Tibial artery (tissue), 4 donors: Measurements from ENCODE around the gene CNTNAP2.

Experiments used
- DNase-seq, 2 donors: peaks; one replicate each; pipeline ENCODE4 v3.0.0-alpha.2; 2019
- H3K27ac ChIP-seq, 2 donors: fragments of 200-600 bp; sonication (generic) in 1 of 2; 1 replicate in 1 of 2; 2 replicates in 1 of 2; pipeline ENCODE4 v1.5.1; 2018 to 2019; ENCODE audit warnings: mild to moderate bottlenecking in 1 of 2
- H3K27me3 ChIP-seq, 2 donors: fragments of 200-600 bp; sonication (generic) in 1 of 2; one replicate each; pipeline versions ENCODE4 v1.5.1 to v1.6.0; 2016 to 2019
- H3K36me3 ChIP-seq, 3 donors: fragments of 200-600 bp; sonication (generic) in 2 of 3; one replicate each; pipeline ENCODE4 v1.5.1; 2016 to 2019; ENCODE audit warnings: mild to moderate bottlenecking in 2 of 3
- H3K4me1 ChIP-seq, 4 donors: fragments of 200-600 bp; sonication (generic) in 2 of 4; 1 replicate in 3 of 4; 2 replicates in 1 of 4; pipeline ENCODE4 v1.5.1; 2016 to 2019
- H3K4me3 ChIP-seq, 2 donors: fragments of 200-600 bp; sonication (generic) in 1 of 2; 1 replicate in 1 of 2; 2 replicates in 1 of 2; pipeline ENCODE4 v1.5.1; 2018 to 2019; ENCODE audit warnings: mild to moderate bottlenecking in 2 of 2
- H3K9me3 ChIP-seq, 3 donors: fragments of 200-600 bp; sonication (generic) in 1 of 3; one replicate each; pipeline ENCODE4 v1.5.1; 2016 to 2019
- CTCF ChIP-seq, 2 experiments: fragments of 200-600 bp in 1 of 2; fragments of 450-650 bp in 1 of 2; IDR thresholded peaks; one replicate each; pipeline ENCODE4 v1.5.1; 2017 to 2019; ENCODE audit warnings: antibody characterized with exemption in 2 of 2, mild to moderate bottlenecking in 1 of 2, moderate library complexity in 1 of 2
- intact Hi-C: fragments of 100-400 bp; cut with DNase I; formaldehyde crosslinking; loops from one replicate; pipeline ENCODE4 v1.15.0; 2023; ENCODE audit warnings: low total_unique reads

The CNTNAP2 gene

DNA sequence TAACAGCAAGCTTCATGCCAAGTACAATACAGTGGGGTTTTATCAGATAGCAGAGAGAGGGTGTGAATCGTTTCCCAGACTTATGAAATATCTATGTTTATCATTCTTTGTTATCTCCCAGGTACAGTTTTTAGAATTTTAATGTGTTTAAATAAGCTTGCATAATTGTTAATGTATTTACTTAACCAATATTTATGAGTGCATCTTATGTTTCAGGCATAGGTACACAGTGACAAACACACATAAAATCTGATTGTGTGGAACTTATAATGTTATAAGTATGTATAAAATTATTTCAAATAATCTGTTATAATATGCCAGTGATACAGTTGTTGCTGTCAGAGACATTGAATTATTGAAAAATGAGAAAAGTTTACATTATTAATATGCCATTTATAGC is 1462.5 kb downstream of the CNTNAP2 start:
- Histone ChIP-seq H3K36me3 (no peaks in the 10 kb centered on the region), H3K27me3 (no peaks in the 10 kb centered on the region), H3K9me3 (no peaks in the 10 kb centered on the region), H3K4me3 (no peak overlapping the region), H3K4me1 (no peaks in the 10 kb centered on the region), H3K27ac (no peak overlapping the region)
- no peak for DNase-seq
- no peak for TF ChIP-seq CTCF (IDR thresholded peaks at IDR 0.05)
- intact Hi-C loops = no loop called here

- Histone ChIP-seq H3K4me3 (no peak overlapping the region), H3K4me1 (no peaks in the 10 kb centered on the region), H3K9me3 (no peaks in the 10 kb centered on the region), H3K27ac (no peak overlapping the region), H3K36me3 (no peaks in the 10 kb centered on the region), H3K27me3 (no peaks in the 10 kb centered on the region)
- intact Hi-C loops = no loop called here
- no peak for TF ChIP-seq CTCF (IDR thresholded peaks at IDR 0.05)
- DNase-seq = no peak
These were observed 1468.2 kb downstream of the CNTNAP2 start for GRCh38 chr7:147584771-147585193.

DNA sequence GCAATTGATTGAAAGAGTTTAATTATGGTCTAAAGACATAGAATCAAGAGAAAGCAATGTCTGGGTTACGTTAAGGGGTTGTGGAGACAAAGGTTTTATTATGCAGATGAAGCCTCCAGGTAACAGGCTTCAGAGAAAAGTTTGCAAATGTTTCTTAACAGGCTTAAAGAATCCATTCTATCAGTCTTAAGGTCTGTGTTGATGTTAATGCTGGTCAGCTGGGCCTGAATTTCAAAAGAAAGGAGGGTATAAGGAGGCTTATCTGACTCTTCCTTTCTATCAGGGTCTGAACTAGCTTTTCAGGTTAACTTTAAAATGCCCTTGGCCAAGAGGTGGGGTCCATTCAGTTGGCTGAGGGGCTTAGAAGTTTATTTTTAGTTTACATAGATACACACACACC is 1469.5 kb downstream of the CNTNAP2 start:
- intact Hi-C loops = no loop called here
- Histone ChIP-seq H3K27ac (no peak overlapping the region), H3K4me1 (no peaks in the 10 kb centered on the region), H3K9me3 (no peaks in the 10 kb centered on the region), H3K27me3 (no peaks in the 10 kb centered on the region), H3K4me3 (no peak overlapping the region), H3K36me3 (no peaks in the 10 kb centered on the region)
- TF ChIP-seq CTCF (IDR thresholded peaks at IDR 0.05) = no peak
- no peak for DNase-seq

DNA sequence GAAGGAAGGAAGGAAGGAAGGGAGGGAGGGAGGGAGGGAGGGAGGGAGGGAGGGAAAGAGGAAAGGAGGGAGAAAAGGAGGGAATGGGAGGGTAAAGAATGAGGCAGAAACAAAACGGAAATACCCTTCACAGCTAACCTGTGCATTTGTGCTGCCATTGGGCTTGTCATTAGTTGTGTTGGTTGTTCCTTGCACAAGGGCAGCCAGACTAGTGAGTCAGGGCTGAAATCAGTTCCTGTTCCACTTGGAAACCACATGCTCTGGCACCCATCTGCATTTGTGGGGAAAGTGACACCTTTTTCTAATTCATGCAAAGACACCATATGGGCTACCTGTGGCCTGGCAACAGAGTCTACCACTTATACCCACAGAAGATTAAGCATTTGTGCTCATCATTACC is 1469.9 kb downstream of the CNTNAP2 start:
- no peaks in the 10 kb centered on the region for H3K27me3 ChIP-seq
- H3K9me3 ChIP-seq = no peaks in the 10 kb centered on the region
- no peaks in the 10 kb centered on the region for H3K36me3 ChIP-seq
- intact Hi-C loops = no loop called here
- no peak overlapping the region for H3K4me3 ChIP-seq
- H3K4me1 ChIP-seq = no peaks in the 10 kb centered on the region
- no peak for DNase-seq
- H3K27ac ChIP-seq = no peak overlapping the region
- no peak for TF ChIP-seq CTCF (IDR thresholded peaks at IDR 0.05)

DNA sequence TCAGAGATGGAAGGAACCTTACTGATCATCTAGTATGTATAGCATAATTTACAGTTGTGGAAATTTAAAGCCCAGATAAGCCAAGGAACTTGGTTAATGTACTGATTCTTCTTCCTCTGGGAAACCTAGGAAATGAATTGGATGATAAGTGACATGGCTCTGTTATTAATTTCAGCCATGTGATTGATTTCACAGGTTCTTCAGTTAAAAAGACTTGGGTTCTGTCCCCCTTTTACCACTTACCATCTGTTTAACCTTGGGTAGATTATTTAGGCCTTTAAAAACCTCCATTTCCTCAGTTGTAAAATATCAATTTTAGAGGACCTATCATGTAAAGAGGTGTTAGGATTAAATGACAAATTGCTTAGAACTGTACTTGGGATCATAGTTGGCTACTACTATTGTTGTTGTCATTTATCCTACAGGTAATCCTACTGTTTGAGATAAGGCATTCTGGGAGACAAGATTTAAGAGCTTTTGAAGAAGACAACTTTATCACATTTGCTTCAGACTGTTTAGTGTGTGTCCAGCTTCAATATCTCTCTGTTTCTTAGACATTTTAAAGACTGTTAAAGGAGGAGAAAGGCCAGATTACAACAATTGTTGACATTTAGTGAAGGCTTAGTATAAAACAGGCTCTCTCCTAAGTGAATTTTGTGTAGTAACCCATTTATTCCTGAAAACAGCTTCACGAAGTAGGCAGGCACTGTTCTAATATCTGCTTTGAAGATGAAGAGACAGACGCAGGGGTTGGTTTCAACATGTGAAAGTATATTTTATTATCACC is 1476.9 kb downstream of the CNTNAP2 start:
- no peaks in the 10 kb centered on the region for H3K4me1 ChIP-seq
- no peak for TF ChIP-seq CTCF (IDR thresholded peaks at IDR 0.05)
- no peaks in the 10 kb centered on the region for H3K27me3 ChIP-seq
- H3K4me3 ChIP-seq = no peak overlapping the region
- intact Hi-C loops = no loop called here
- H3K27ac ChIP-seq = no peak overlapping the region
- no peaks in the 10 kb centered on the region for H3K36me3 ChIP-seq
- H3K9me3 ChIP-seq = no peaks in the 10 kb centered on the region
- no peak for DNase-seq
